ENCODE measurements around the gene FAM83F. TPM values are rescaled to one million over a fixed set of nuclear protein-coding genes. Genes with fewer than 3 reads are reported as not detected.

FAM83F gene
- total and polyA plus RNA-seq, 3 donors from 2014 or later: 30.2 to 57.7 (median 41.1) TPM

DNA sequence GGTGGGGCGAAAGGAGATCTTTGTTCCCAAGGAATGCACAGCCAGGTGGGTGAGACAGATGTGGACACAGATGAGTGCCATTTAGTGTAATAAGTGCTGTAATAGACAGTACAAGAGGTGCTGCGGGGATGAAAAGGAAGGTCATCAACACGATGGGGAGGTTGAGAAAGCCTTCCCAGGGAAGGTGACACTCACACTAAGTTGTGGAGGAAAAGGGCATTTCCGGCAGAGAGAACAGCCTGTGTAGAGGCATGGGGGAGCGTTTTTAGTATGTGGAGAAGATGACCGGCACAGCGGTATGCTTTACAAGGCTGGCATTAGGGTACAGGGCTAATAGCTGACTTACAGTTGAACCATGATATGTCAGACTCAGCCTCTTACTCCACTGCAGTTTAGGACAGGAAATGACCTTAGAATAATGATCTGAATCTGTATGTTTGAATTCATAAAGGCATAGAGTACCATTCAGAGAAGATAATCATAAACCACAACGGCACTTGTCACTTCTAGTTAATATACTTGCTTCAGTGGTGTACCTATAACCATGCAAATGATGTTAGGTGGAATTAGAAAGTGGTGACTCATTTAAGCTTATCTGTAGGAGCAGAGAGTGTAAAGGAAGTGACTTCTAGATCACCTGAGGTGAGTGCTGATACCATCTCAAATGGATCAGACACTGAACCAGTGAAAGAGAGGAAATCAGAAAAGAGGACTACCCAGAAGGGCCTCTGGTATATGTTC, 60.6 kb downstream of the FAM83F start:
- Histone ChIP-seq H3K4me3 (no peak overlapping the region), H3K27ac (no peak overlapping the region), H3K9me3 (no peaks in the 10 kb centered on the region), H3K36me3 (ENCODE audit: low read depth, missing control alignments) (no peaks in the 10 kb centered on the region), H3K4me1 (peaks cover 5% of the 10 kb centered on the region), H3K27me3 (no peaks in the 10 kb centered on the region)
- no peak for DNase-seq
- WGBS, 2 donors: 80 to 86% methylated on average over 8 of the region's 8 CpGs
- TF ChIP-seq CTCF (IDR thresholded peaks at IDR 0.05): no peak
- no peak for TF ChIP-seq POLR2A (IDR thresholded peaks at IDR 0.05)
- intact Hi-C loops (cut with DNase I; ENCODE audit: low total_unique reads): no loop called here

- no peak for DNase-seq
- Histone ChIP-seq H3K4me3 (no peak overlapping the region), H3K27ac (no peak overlapping the region), H3K27me3 (no peaks in the 10 kb centered on the region), H3K36me3 (ENCODE audit: low read depth, missing control alignments) (no peaks in the 10 kb centered on the region), H3K4me1 (peaks cover 5% of the 10 kb centered on the region), H3K9me3 (no peaks in the 10 kb centered on the region)
- no peak for TF ChIP-seq CTCF (IDR thresholded peaks at IDR 0.05)
- no peak for TF ChIP-seq POLR2A (IDR thresholded peaks at IDR 0.05)
- 91 to 92% methylated on average over 4 of the region's 4 CpGs for WGBS, 2 donors
- intact Hi-C loops (cut with DNase I; ENCODE audit: low total_unique reads): no loop called here
These were observed 61.4 kb downstream of the FAM83F start for GRCh38 chr22:40056154-40056553.

GRCh38 chr22:40056559-40056958, 61.8 kb downstream of the FAM83F start:
- no peak overlapping the region for H3K4me3 ChIP-seq
- no peak overlapping the region for H3K27ac ChIP-seq
- no peak for TF ChIP-seq POLR2A (IDR thresholded peaks at IDR 0.05)
- no peak for TF ChIP-seq CTCF (IDR thresholded peaks at IDR 0.05)
- H3K9me3 ChIP-seq: no peaks in the 10 kb centered on the region
- DNase-seq: no peak
- intact Hi-C loops (cut with DNase I; ENCODE audit: low total_unique reads): no loop called here
- no peaks in the 10 kb centered on the region for H3K36me3 ChIP-seq (ENCODE audit: low read depth, missing control alignments)
- WGBS, 2 donors: 91 to 92% methylated on average over 3 of the region's 3 CpGs
- peaks cover 5% of the 10 kb centered on the region for H3K4me1 ChIP-seq
- H3K27me3 ChIP-seq: no peaks in the 10 kb centered on the region

- Histone ChIP-seq H3K4me3 (no peak overlapping the region), H3K27ac (no peak overlapping the region), H3K36me3 (ENCODE audit: low read depth, missing control alignments) (no peaks in the 10 kb centered on the region), H3K9me3 (no peaks in the 10 kb centered on the region), H3K27me3 (no peaks in the 10 kb centered on the region), H3K4me1 (peaks cover 5% of the 10 kb centered on the region)
- no peak for DNase-seq
- intact Hi-C loops (cut with DNase I; ENCODE audit: low total_unique reads): no loop called here
- no peak for TF ChIP-seq CTCF (IDR thresholded peaks at IDR 0.05)
- TF ChIP-seq POLR2A (IDR thresholded peaks at IDR 0.05): no peak
These were observed 62.9 kb downstream of the FAM83F start for GRCh38 chr22:40057652-40058051.

DNA sequence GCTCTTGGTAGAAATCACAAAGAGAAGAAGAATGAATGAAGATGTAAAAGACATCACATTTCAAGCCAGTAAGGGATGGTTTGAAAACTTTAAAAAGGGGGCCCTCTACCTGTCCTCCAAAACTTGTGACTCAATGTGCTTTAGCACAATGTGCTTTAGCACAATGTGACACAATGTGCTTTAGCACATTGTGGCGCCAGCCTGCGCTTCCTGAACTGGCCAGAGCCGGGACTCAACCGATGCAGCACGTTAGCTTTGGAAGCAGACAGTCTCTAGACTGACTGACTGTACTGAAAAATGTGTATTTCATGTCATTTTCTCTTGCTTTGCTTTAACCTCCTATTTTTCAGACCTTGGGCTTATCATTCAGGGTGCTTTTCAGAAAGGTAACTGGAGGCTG, 63.5 kb downstream of the FAM83F start:
- TF ChIP-seq CTCF (IDR thresholded peaks at IDR 0.05): no peak
- TF ChIP-seq POLR2A (IDR thresholded peaks at IDR 0.05): no peak
- H3K36me3 ChIP-seq (ENCODE audit: low read depth, missing control alignments): no peaks in the 10 kb centered on the region
- peaks cover 5% of the 10 kb centered on the region for H3K4me1 ChIP-seq
- H3K4me3 ChIP-seq: no peak overlapping the region
- WGBS, 2 donors: 59 to 79% methylated on average over 5 of the region's 5 CpGs
- no peaks in the 10 kb centered on the region for H3K27me3 ChIP-seq
- no peaks in the 10 kb centered on the region for H3K9me3 ChIP-seq
- intact Hi-C loops (cut with DNase I; ENCODE audit: low total_unique reads): no loop called here
- DNase-seq: no peak
- no peak overlapping the region for H3K27ac ChIP-seq
